ENCODE results near the gene PITPNM1.

DNA sequence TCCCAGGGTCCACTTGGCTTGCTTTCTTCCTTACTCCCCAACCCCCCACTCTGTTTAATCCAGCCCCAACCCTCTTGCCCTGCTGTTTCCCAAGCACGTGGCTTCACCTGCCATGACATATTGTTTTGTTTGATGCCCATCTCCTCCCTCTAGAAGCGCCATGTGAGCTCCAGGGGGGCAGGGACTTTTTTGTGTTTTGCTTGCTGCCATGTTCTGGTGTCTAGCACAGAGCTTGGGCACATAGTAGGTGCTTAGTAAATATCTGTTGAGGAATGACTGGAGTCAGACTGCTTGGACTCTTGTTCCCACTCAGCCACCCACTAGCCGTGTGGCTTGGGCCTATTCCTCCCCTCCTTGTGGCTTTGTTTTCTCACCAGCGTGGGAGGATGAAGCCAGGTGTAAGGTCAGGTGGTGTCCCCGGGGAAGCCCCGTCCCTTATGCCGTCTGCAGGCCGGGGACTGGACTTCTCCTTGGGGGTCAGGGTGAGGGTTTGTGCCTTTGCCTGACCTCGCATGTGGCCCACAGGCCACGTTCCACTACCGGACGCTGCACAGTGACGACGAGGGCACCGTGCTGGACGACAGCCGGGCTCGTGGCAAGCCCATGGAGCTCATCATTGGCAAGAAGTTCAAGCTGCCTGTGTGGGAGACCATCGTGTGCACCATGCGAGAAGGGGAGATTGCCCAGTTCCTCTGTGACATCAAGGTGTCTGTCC lies 18.5 kb downstream of the PITPNM1 start:
- TF ChIP-seq, protein P1, sequence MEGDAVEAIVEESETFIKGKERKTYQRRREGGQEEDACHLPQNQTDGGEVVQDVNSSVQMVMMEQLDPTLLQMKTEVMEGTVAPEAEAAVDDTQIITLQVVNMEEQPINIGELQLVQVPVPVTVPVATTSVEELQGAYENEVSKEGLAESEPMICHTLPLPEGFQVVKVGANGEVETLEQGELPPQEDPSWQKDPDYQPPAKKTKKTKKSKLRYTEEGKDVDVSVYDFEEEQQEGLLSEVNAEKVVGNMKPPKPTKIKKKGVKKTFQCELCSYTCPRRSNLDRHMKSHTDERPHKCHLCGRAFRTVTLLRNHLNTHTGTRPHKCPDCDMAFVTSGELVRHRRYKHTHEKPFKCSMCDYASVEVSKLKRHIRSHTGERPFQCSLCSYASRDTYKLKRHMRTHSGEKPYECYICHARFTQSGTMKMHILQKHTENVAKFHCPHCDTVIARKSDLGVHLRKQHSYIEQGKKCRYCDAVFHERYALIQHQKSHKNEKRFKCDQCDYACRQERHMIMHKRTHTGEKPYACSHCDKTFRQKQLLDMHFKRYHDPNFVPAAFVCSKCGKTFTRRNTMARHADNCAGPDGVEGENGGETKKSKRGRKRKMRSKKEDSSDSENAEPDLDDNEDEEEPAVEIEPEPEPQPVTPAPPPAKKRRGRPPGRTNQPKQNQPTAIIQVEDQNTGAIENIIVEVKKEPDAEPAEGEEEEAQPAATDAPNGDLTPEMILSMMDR (IDR thresholded peaks at IDR 0.05): no peak
- no peak for TF ChIP-seq POLR2A (IDR thresholded peaks at IDR 0.05)

Data from thyroid gland (tissue), 4 donors.